GM15510 (cell line): Measurements from ENCODE around the gene POLE.

ENCODE experiments used
- POLR2A ChIP-seq: IDR thresholded peaks from 3 replicates; pipeline ENCODE4 v1.6.1; 2011; ENCODE audit warnings: borderline replicate concordance; ENCODE audit not compliant: insufficient read length; ENCODE audit errors: extremely low read depth

The POLE gene

DNA sequence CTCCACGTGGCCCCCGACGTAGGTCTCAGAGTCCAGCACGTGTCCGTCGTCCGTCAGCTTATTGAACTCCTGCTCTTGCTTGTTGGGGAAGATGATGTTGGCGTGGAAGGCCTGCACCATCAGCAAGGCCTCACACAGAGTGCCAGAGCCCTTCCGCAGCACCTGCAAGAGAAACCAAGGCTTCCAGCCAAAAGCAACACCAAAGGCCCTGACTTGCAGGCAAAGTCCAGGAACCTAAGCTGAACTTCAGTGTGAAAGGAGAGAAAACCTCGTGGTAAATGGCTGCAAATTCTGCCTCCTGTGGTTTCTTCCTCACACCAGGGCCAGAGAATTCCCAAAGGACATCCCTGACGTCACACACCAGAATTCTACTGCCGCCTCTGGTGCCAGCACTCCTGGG is 14.5 kb downstream of the POLE start:
- TF ChIP-seq POLR2A, result no peak

DNA sequence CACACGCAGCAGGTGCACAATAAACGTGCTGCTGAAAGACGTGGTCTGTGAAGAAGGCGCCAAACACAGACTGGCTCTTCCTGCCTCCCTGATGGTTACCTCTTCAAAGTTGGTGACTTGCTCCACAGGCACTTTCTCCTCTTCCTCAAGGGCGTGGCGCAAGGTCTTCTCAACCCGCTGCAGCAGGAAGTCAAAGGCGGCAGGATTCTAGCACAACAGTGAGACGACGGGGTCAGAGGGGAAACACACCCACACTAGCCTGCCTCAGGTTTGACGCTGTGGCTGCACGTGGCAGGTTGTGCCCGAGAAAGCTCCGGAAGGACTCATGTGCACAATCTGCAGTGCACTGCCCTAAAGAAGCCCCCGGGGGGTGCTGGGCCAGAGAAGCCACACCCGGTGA is 15.0 kb downstream of the POLE start:
- no peak for TF ChIP-seq POLR2A

- no peak for TF ChIP-seq POLR2A
Observed at GRCh38 chr12:132669166-132669879, 17.8 kb downstream of the POLE start.

GRCh38 chr12:132668191-132669088 is 18.7 kb downstream of the POLE start:
- TF ChIP-seq POLR2A, result no peak

DNA sequence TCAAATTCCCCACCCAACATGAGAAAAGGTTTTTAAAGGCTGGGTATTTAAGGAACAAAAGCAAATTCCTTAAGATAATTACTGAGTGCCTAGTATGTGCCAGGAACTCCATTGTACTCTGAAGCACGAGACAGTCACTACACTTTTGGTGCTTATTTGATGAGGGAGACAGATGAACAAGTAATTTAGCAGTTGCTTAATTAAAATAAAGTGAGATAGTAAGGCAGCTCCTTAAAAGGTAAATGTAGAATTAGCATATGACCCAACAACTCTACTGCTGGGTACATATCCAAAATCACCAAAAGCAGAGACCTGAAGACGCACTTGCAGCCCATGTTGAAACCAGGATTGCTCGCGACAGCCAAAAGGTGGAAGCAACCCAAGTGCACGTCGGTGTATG is 21.3 kb downstream of the POLE start:
- TF ChIP-seq POLR2A, result no peak

- TF ChIP-seq POLR2A, result no peak
Observed at GRCh38 chr12:132665149-132665491, 22.0 kb downstream of the POLE start.

DNA sequence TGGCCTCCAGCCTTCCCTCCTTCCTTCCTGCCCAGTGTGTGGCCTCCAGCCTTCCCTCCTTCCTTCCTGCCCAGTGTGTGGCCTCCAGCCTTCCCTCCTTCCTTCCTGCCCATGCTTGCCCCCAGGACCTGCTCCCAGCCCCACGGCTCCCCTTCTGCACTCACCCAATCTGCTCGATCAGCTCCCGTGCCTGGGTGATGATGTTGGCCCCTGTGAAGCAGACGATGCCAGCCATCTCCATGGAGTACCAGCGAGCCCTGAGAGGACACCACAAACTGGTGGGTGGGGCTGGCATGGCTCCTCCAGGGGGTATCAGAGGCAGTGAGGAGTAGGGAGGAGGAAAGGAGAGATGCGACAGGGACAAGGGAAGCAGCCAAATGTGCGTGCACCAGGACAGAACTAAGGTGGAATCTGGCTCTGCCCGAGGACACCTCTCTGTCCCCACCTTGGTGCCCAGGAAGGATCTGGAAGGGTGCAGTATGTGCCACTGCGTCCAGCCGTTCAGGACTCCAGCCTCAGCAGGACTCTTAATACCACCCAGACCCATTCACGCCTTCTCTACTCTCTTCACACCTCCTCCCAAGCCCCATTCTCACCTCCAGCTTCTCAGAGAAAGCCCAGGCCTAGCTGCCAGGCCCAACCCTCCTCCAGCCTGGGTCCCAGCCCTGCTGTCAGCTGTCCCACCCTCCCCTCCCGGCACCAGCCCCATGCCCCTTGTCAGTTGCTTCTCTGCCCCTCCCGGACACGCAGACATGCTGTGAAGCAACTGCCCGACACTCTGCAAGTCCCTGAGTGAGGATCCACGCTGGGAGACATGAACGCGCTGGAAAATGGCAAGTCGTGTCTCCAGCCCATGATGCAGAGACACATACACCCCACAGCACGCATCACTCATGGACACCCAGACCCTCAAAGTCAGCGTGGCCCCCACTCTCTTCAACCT is 22.7 kb downstream of the POLE start:
- no peak for TF ChIP-seq POLR2A

- no peak for TF ChIP-seq POLR2A
Observed at GRCh38 chr12:132662901-132663755, 24.0 kb downstream of the POLE start.

DNA sequence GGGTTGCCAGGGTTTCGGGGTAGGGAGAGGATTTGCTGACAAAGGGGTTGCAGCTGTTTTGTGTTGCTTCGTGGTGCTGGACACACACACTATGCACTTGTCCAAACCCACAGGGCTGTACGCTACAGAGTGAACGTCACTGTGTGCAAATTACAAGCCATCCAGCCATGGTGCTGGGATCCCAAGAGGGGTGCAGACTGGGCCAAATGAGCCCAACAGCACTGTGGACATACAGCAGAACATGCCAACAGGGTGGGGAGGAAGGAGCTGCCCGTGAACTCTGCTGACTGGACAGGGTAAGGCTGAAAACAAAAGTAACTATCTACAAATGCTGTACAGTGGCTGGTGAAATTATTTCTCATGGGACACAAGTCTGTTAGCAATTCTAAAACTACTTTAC is 25.2 kb downstream of the POLE start:
- no peak for TF ChIP-seq POLR2A

DNA sequence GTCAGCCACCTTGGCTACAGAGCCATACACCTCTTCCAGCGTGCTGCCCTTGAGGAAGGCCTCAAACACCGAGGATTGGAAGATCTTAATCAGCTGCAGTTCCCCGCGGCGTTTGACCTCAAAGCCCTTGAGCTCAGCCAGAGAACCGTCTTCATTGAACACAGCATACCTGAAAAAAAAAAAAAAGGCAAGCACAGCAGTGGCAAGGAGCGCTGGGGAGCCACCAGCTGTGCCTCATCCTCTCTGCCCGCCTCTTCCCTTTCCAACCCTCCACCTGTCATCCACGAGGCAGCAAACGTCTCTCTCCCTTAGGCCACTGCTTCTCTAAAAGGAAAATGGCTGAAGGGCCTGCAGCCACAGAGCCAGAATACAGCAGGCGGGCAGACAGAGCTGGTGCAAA is 26.1 kb downstream of the POLE start:
- TF ChIP-seq POLR2A, result no peak

GRCh38 chr12:132660052-132660451 is 27.1 kb downstream of the POLE start:
- TF ChIP-seq POLR2A, result no peak

DNA sequence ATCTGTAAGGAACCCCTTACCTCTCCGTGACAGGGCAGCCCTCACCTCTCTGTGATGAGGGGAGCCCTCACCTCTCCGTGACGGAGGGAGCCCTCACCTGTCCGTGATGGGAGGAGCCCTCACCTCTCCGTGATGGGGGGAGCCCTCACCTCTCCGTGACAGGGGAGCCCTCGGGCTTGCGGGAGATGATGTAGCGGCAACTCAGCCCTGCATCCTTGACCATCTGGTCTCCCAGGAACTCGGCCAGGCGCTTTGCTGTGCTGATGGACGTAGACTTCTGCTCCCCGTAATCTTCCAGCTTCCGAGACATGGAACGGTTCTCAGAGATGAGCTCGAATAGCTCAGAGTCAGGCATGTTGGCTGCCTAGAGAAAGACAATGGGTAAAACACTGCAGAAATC is 28.0 kb downstream of the POLE start:
- TF ChIP-seq POLR2A, result no peak

- TF ChIP-seq POLR2A, result no peak
Observed at GRCh38 chr12:132658149-132658894, 28.8 kb downstream of the POLE start.
